DMS53 treated with DMSO at 0.1 percent for 48 hours (cell line): ENCODE results near the gene CIAO2A.
"Not testable (repeated sequence)": the region's sequence is repeated elsewhere in the genome, so short reads cannot be mapped to it uniquely, and the experiment has no call there.

Experiments
- DNase-seq: peaks from one replicate; lab custom pipeline; 2025; ENCODE audit not compliant: unreplicated experiment; lab: John Stamatoyannopoulos, UW

Gene CIAO2A

GRCh38 chr15:64112073-64112772, 18.6 kb upstream of the CIAO2A start:
- DNase-seq: no peak

DNA sequence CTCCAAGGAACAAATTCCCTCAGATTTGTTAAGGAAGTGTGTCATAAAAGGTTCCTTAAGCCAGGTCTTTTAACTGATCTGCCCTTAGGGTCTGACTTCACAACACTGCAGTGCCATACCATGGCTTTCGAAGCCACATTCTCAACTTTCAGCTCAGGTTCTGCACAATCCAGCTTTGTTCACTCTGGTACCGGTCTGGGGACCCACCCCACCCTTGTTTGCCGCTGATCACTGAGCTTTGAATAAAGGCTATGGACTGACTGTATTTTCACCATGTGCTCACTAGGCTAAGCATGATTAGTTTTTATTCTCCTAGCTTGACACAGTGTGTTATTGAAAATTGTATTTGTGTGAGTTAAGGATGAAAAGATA, 18.0 kb upstream of the CIAO2A start:
- no peak for DNase-seq

DNA sequence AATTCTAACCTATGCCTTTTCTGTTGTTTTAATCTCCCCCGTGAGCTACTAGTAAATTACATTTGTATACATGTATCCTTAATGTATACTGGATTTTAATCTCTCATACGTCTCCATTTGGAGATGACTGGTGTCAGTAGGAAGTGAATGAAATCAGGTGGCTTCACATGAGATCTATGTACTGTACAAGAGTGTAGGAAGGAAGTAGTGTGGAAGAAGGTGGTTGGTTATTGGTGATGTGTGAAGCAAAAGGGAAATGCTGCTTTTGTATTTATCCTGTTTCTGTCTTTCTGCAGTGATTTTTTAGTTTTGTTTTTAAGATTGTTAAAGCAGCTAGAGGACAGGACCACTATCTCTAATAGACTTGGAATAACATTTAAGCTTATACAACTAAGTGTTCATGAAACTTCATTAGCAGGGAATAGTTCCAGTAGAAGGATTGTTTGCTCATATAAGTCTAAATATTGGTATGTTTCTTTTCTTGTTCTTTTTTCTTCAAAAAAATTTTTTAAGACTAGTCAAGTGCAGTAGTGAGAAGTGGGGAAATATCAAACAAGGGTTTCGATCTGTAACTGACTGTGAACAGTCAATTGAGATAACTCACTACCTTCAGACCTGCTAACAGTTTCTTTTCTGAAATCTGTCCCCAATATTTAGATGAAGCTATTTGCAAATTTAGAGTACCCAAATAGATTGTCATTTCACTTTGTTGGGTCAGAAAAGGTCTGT, 17.5 kb upstream of the CIAO2A start:
- DNase-seq: no peak

DNA sequence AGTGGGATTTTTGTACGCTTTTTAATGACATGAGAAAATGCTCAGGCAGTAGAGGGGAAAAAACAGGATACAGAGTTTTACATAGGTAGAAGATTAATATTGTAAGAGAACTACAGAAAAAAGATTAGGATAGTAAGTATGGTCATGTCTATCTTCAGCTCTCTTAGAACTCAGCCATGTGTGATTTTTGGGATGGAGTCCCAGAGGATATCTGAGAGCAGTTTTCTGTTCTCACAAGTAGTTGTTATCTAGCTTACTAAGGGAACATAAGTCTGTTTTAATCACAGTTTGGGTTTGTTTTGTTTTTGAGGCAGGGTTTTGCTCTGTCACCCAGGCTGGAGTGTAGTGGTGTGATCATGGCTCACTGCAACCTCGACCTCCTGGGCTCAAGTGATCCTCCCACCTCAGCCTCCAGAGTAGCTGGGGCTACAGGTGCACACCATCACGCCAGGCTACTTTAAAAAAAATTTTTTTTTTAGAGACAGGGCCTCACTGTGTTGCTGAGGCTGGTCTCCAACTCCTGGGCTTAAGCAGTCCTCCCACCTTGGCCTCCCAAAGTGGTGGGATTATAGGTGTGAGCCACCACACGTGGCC, 16.6 kb upstream of the CIAO2A start:
- DNase-seq: not testable (repeated sequence)

GRCh38 chr15:64107337-64107736, 13.7 kb upstream of the CIAO2A start:
- no peak for DNase-seq

GRCh38 chr15:64105113-64105704, 11.6 kb upstream of the CIAO2A start:
- DNase-seq: no peak

- DNase-seq: no peak
Measured at GRCh38 chr15:64102497-64102896, 8.9 kb upstream of the CIAO2A start.

DNA sequence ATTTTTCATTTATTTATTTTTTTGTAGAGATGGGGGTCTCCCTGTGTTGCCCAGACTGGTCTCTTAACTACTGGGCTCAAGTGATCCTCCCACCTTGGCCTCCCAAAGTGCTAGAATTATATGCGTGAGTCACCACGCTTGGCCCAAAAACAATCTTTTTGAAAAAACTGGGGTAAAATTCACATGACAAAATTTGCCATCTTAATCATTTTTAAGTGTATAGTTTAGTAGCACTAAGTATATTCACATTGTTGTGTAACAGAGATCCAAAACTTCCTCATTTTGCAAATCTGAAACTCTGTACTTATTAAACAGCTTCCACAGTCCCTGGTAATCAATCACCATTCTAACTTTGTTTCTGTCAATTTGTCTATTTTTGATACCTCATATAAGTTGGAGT, 7.3 kb upstream of the CIAO2A start:
- no peak for DNase-seq

GRCh38 chr15:64099379-64099778, 5.7 kb upstream of the CIAO2A start:
- no peak for DNase-seq

GRCh38 chr15:64096668-64097384, 3.2 kb upstream of the CIAO2A start:
- DNase-seq: no peak

DNA sequence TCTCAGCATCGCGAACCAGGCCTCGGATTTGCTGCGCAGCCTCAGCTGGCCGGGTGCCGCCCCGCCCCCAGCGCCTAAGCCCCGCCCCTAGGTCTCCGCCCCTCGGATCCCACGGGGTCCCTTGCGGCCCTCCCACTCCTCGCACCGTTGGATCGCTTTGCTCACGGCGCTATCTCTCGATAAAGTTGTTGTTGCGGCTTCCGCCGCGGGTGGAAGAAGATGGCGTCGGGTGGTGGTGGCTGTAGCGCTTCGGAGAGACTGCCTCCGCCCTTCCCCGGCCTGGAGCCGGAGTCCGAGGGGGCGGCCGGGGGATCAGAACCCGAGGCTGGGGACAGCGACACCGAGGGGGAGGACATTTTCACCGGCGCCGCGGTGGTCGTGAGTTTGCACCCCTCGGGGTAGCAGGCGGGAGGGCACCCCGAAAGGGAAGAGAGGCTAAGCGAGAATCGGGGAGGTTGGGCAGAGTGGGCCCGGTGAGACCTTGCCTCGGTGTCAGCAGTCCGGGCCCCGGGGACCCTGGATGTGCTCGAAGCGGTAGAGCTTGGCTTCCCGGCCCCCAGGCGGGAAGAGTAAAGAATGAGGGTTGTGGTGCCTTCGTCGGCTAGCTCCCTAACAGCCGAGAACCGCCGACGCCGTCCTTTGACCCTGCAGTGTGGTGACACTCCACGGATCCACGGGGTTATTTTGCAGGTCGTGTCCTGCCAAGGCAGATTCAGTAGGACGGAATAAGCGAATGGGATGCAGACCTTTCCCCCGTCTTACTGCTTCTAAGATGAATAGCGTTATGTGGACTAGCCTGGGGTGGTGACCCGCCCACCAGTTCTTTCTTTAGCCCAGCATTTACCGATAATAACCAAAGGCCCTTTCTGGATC, 2.4 kb upstream of the CIAO2A start, which contains the start of gene SNX1:
Gene SNX1 (plus strand): TSS at position 188 of the 873 bp plus-strand sequence. CDS start 32 bp downstream, at position 220.
- peak; percentile 76 for DNase-seq

- DNase-seq: peak; percentile 33
Measured at GRCh38 chr15:64095431-64095794, 1.8 kb upstream of the CIAO2A start.

- no peak for DNase-seq
Measured at GRCh38 chr15:64092864-64093626, 593 bp downstream of the CIAO2A start.

GRCh38 chr15:64092075-64092820, 1.4 kb downstream of the CIAO2A start:
- no peak for DNase-seq

DNA sequence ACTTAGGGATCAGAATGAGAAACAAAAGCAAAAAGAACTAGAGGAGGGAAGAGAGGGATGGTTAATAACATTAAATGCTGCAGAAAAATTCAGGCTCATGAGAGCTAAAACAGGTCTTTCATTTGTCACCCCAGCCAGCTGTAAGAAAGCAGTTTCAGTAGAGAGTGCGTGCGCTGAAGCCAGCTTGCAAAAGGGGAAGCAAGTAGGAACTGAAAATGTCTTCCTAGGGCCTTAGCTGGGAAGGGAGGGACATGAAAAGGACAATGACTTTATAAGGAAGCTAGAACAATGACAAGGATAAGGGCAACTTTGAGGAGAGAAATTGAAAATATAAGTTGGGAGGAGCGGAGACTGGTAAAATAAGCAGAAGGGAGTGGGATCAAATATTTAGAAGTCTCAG, 3.1 kb downstream of the CIAO2A start:
- DNase-seq: no peak

DNA sequence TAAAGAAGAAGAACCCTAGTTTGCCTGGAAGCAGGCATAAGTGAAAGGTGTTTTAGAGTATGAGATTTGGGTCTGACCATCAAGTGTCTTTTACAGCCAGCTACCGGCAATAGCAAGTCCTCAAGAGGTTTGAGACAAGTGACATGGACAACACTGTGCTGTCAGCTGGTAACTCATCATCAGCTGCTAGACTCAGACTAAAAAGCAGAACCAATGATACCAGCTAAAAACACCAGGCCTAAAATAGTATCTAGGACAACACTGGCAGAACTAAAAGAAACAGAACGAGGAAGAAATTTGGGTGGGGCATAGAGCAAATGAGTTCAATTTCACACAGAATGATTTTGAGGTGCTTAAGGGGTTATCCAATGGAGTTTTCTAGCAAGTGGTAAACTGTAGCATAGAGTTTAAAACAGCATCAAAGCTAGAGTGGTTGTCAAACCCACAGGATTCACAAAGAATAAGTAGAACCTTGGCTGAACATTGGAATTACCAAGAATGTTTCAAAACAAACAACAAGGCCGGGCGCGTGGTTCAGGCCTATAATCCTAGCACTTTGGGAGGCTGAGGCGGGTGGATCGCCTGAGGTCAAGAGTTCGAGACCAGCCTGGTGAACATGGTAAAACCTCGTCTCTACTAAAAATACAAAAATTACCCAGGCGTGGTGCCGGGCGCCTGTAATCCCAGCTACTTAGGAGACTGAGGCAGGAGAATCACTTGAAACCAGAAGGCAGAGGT, 3.9 kb downstream of the CIAO2A start:
- no peak for DNase-seq

DNA sequence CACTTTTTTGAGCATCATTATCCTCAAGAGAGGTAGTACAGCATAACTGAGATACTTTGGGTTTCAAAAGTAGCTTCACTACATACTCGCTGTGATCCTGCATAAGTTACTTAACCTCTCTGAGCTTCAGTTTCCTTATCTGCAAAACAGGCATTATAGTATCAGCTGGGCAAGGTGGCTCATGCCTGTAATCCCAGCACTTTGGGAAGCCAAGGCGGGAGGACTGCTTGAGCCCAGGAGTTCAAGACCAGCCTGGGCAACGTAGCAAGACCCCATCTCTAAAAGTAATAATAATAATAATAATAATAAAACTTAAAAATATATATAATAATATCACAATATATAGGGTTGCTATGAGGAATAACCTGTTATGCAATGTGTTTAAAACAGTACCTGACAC, 10.9 kb downstream of the CIAO2A start:
- DNase-seq: no peak

GRCh38 chr15:64073496-64073895, 20.1 kb downstream of the CIAO2A start:
- DNase-seq: not testable (repeated sequence)
